ENCODE data around the gene MAGIX. TPM values are rescaled to one million over a fixed set of nuclear protein-coding genes. Genes with fewer than 3 reads are reported as not detected.

The MAGIX gene
- total and polyA plus RNA-seq, 2 experiments from 2014 or later: 0.66 to 0.83 TPM

GRCh38 chrX:49214416-49214815 is 51.9 kb downstream of the MAGIX start:
- no peaks in the 10 kb centered on the region; the same call in 2 of the 3 replicates for H3K4me1 Mint-ChIP-seq
- Histone ChIP-seq H3K4me1 (ENCODE audit: insufficient read depth) (no peaks in the 10 kb centered on the region; the same call in 1 of the 2 replicates), H3K4me3 (no peak overlapping the region), H3K27me3 (ENCODE audit: insufficient read depth) (no peaks in the 10 kb centered on the region), H3K9me2 (ENCODE audit: insufficient read depth) (no peaks in the 10 kb centered on the region), H3K4me2 (no peak overlapping the region), H3K27ac (ENCODE audit: low read depth) (no peak overlapping the region), H4K20me1 (replicated peaks; ENCODE audit: insufficient read depth) (no peaks in the 10 kb centered on the region), H3K79me2 (replicated peaks; ENCODE audit: insufficient read depth) (no peaks in the 10 kb centered on the region), H2AFZ (no peak overlapping the region), H3F3A (replicated peaks; ENCODE audit: low read depth) (no peaks in the 10 kb centered on the region), H3K36me3 (ENCODE audit: insufficient read depth) (no peaks in the 10 kb centered on the region)
- TF ChIP-seq POLR2AphosphoS5 (IDR thresholded peaks at IDR 0.05; ENCODE audit: low read depth): no peak
- no peak for TF ChIP-seq JUNB (IDR thresholded peaks at IDR 0.05; ENCODE audit: unreplicated experiment)
- TF ChIP-seq ZNF462 (CRISPR knock-in tag; IDR thresholded peaks at IDR 0.05): no peak
- no peak for TF ChIP-seq CREB1 (CRISPR knock-in tag; IDR thresholded peaks at IDR 0.05; ENCODE audit: low read depth)
- no peak for TF ChIP-seq REST (IDR thresholded peaks at IDR 0.05; ENCODE audit: unreplicated experiment)
- TF ChIP-seq CTCF (conservative IDR thresholded peaks at IDR 0.05; ENCODE audit: low read depth in 2 of 2): no peak
- no peak for TF ChIP-seq EZH2 (IDR thresholded peaks at IDR 0.05; ENCODE audit: low read depth, unreplicated experiment)
- no peak for TF ChIP-seq ZNF331 (CRISPR knock-in tag; IDR thresholded peaks at IDR 0.05; ENCODE audit: low read depth)
- no peak for TF ChIP-seq NANOG (IDR thresholded peaks at IDR 0.05; ENCODE audit: borderline replicate concordance)
- TF ChIP-seq ETS1 (IDR thresholded peaks at IDR 0.05): no peak
- TF ChIP-seq ZNF114 (CRISPR knock-in tag; IDR thresholded peaks at IDR 0.05): no peak
- TF ChIP-seq EZH2phosphoT487 (IDR thresholded peaks at IDR 0.05; ENCODE audit: unreplicated experiment): no peak
- TF ChIP-seq STAT1 (IDR thresholded peaks at IDR 0.05; ENCODE audit: unreplicated experiment): no peak
- no peak overlapping the region for H3K27ac Mint-ChIP-seq
- H3K9me3 Mint-ChIP-seq: no peaks in the 10 kb centered on the region
- peaks cover 2% of the 10 kb centered on the region for H3K27me3 Mint-ChIP-seq (ENCODE audit: insufficient read depth, low read depth, poor library complexity)
- no peaks in the 10 kb centered on the region for H3K36me3 Mint-ChIP-seq (ENCODE audit: low read depth)
- ATAC-seq (no peak), DNase-seq (ENCODE audit: low spot score) (no peak)
- no peak overlapping the region for H3K4me3 Mint-ChIP-seq
